Fibroblast of the aortic adventitia (primary cell): ENCODE results near the gene BTBD16. TPM values are rescaled to one million over a fixed set of nuclear protein-coding genes. Genes with fewer than 3 reads are reported as not detected.

Experiments used
- DNase-seq: peaks from one replicate; pipeline ENCODE4 v3.0.0-alpha.2; 2010; ENCODE audit warnings: low read depth
- H3K4me3 ChIP-seq: 2 replicates; pipeline ENCODE4 v1.5.1; 2011; ENCODE audit warnings: low read depth, mild to moderate bottlenecking, control low read depth, low read length, moderate library complexity
- CTCF ChIP-seq: IDR thresholded peaks from 2 replicates; pipeline ENCODE4 v1.5.1; 2011; ENCODE audit warnings: mild to moderate bottlenecking, low read length, control low read depth, inconsistent platforms; ENCODE audit not compliant: insufficient read depth
- total RNA-seq: library from RNA; depleted of rRNA; stranded (reverse); fragments of >200 nt; gene quantifications from 2 replicates; pipeline ENCODE4 v1.2.3, GENCODE V29; 2012; ENCODE audit warnings: low replicate concordance

The BTBD16 gene
- total RNA-seq, 1 donor: 0.09 TPM

- H3K4me3 ChIP-seq: no peak overlapping the region
- TF ChIP-seq CTCF: no peak
- DNase-seq: no peak
These were observed 79.8 kb downstream of the BTBD16 start for GRCh38 chr10:122350893-122351292.

GRCh38 chr10:122352817-122353525, 81.9 kb downstream of the BTBD16 start:
- H3K4me3 ChIP-seq: no peak overlapping the region
- no peak for TF ChIP-seq CTCF
- DNase-seq: no peak

- TF ChIP-seq CTCF: no peak
- no peak for DNase-seq
- H3K4me3 ChIP-seq: no peak overlapping the region
These were observed 83.3 kb downstream of the BTBD16 start for GRCh38 chr10:122354383-122354782.

- DNase-seq: no peak
- H3K4me3 ChIP-seq: no peak overlapping the region
- TF ChIP-seq CTCF: no peak
These were observed 86.6 kb downstream of the BTBD16 start for GRCh38 chr10:122357685-122358084.

GRCh38 chr10:122359621-122360020, 88.5 kb downstream of the BTBD16 start:
- no peak for TF ChIP-seq CTCF
- no peak overlapping the region for H3K4me3 ChIP-seq

GRCh38 chr10:122361046-122361445, 90.0 kb downstream of the BTBD16 start:
- H3K4me3 ChIP-seq: no peak overlapping the region
- no peak for DNase-seq
- no peak for TF ChIP-seq CTCF

More at GRCh38 chr10:122359621-122360020, 88.5 kb downstream of the BTBD16 start:
- DNase-seq: no peak
